Gastroesophageal sphincter (tissue), 4 donors: ENCODE measurements around the gene TBC1D25. TPM values are rescaled to one million over a fixed set of nuclear protein-coding genes. Genes with fewer than 3 reads are reported as not detected.

ENCODE experiments used
- ATAC-seq: fragments of 150-250 bp; one replicate; pipeline ENCODE4 v1.9.1; 2016; ENCODE audit warnings: mild to moderate bottlenecking, moderate library complexity
- H3K27ac ChIP-seq, 4 donors: fragments of 200-600 bp; sonication (generic) in 3 of 4; 1 replicate in 3 of 4; 2 replicates in 1 of 4; pipeline ENCODE4 v1.5.1; 2016 to 2019
- H3K27me3 ChIP-seq: fragments of 200-600 bp; sonication (generic); one replicate; pipeline ENCODE4 v1.5.1; 2019
- H3K36me3 ChIP-seq, 2 donors: fragments of 200-600 bp; sonication (generic); one replicate each; pipeline ENCODE4 v1.5.1; 2019; ENCODE audit warnings: control low read depth in 1 of 2
- H3K4me1 ChIP-seq, 3 donors: fragments of 200-600 bp; sonication (generic); 1 replicate in 2 of 3; 2 replicates in 1 of 3; pipeline ENCODE4 v1.5.1; 2016 to 2019; ENCODE audit warnings: control low read depth in 2 of 3
- H3K4me3 ChIP-seq, 2 donors: fragments of 200-600 bp; sonication (generic); one replicate each; pipeline ENCODE4 v1.5.1; 2019; ENCODE audit warnings: mild to moderate bottlenecking in 1 of 2, moderate library complexity in 1 of 2
- H3K9me3 ChIP-seq, 3 donors: fragments of 200-600 bp; sonication (generic); one replicate each; pipeline ENCODE4 v1.5.1; 2017 to 2019; ENCODE audit warnings: control low read depth in 2 of 3
- EP300 ChIP-seq: sonication (generic); formaldehyde crosslinking; IDR thresholded peaks from one replicate; pipeline ENCODE4 v1.6.1; 2017; ENCODE audit warnings: antibody characterized with exemption, mild to moderate bottlenecking
- POLR2A ChIP-seq, 2 donors: fragments of 450-650 bp; IDR thresholded peaks; one replicate each; pipeline ENCODE4 v1.6.1; 2017; ENCODE audit warnings: antibody characterized with exemption in 2 of 2, mild to moderate bottlenecking in 2 of 2, moderate library complexity in 1 of 2
- POLR2AphosphoS5 ChIP-seq: sonication (generic); formaldehyde crosslinking; IDR thresholded peaks from one replicate; pipeline ENCODE4 v1.6.1; 2017; ENCODE audit warnings: antibody characterized with exemption
- WGBS, 2 donors: methylation state at CpG; one replicate each; pipeline ENCODE4 v1.1.5; 2018; ENCODE audit warnings: low coverage in 1 of 2; 5-methylcytosine and 5-hydroxymethylcytosine counted together
- total RNA-seq, 4 donors: library from RNA; depleted of rRNA; stranded (reverse); fragments of >200 nt; gene quantifications; one replicate each; pipeline ENCODE4 v1.1.0, GENCODE V29; 2016
- TF ChIP-seq, protein P1 (sequence below), 4 experiments: fragments of 200-600 bp in 2 of 4; fragments of 450-650 bp in 2 of 4; sonication (generic) in 1 of 4; IDR thresholded peaks; one replicate each; pipeline ENCODE4 v1.5.1; 2017 to 2019; ENCODE audit warnings: antibody characterized with exemption in 4 of 4, mild to moderate bottlenecking in 2 of 4, moderate library complexity in 2 of 4

Gene TBC1D25, protein sequence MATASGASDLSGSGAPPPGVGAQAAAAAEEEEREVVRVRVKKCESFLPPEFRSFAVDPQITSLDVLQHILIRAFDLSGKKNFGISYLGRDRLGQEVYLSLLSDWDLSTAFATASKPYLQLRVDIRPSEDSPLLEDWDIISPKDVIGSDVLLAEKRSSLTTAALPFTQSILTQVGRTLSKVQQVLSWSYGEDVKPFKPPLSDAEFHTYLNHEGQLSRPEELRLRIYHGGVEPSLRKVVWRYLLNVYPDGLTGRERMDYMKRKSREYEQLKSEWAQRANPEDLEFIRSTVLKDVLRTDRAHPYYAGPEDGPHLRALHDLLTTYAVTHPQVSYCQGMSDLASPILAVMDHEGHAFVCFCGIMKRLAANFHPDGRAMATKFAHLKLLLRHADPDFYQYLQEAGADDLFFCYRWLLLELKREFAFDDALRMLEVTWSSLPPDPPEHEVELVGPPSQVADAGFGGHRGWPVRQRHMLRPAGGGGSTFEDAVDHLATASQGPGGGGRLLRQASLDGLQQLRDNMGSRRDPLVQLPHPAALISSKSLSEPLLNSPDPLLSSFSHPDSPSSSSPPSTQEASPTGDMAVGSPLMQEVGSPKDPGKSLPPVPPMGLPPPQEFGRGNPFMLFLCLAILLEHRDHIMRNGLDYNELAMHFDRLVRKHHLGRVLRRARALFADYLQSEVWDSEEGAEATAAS
- 10 to 100 TPM in 3 of 4 donors, 1 to 10 TPM in 1; 8.4 to 16.9 (median 12.7) TPM for total RNA-seq

DNA sequence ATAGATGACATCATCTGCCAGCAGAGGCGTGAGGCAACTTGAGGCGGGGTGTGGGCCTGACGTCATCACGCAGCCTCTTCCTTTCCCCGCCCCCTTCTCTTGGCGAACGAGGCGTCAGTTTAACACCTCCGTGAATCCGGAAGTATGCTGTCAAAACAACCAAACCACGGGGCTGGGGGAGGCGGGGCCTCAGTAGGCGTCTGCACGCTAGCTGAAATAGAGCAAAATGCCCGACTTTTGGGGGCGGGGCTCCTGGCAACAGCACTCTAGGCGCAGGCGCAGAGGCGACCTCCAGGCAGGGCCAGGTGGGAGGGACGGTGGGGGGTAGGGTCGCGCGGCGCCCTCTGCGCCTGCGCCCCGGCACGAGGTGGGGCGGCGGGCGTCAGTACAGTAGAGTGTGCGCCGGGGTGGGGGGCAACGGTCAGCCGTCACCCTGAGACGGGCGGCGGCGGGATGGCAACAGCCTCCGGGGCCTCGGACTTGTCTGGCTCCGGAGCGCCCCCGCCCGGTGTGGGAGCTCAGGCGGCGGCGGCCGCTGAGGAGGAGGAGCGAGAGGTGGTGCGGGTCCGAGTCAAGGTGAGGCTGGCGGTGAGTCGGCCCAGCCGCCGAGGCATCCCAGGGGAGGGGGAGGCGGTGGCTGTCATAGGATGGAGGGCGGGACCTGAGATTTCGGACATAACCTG lies at the start of gene TBC1D25:
Gene TBC1D25 (plus strand): TSS at position 370 of the 683 bp plus-strand sequence. CDS start 84 bp downstream, at position 454.
- Histone ChIP-seq H3K36me3 (peaks cover 0 to 15% of the 10 kb centered on the region in 2 donors), H3K27ac (peak within 1 kb of the TSS; percentile 73 to 94 (median 88)), H3K9me3 (no peaks in the 10 kb centered on the region), H3K27me3 (no peaks in the 10 kb centered on the region), H3K4me1 (peaks cover 0 to 16% (median 0%) of the 10 kb centered on the region in 3 donors), H3K4me3 (peak within 1 kb of the TSS; percentile 49 to 74)
- 50% methylated on average over 12 of the region's 59 CpGs; no CpG with 5 or more reads in 1 of the 2 donors for WGBS, 2 donors
- TF ChIP-seq, protein P1, sequence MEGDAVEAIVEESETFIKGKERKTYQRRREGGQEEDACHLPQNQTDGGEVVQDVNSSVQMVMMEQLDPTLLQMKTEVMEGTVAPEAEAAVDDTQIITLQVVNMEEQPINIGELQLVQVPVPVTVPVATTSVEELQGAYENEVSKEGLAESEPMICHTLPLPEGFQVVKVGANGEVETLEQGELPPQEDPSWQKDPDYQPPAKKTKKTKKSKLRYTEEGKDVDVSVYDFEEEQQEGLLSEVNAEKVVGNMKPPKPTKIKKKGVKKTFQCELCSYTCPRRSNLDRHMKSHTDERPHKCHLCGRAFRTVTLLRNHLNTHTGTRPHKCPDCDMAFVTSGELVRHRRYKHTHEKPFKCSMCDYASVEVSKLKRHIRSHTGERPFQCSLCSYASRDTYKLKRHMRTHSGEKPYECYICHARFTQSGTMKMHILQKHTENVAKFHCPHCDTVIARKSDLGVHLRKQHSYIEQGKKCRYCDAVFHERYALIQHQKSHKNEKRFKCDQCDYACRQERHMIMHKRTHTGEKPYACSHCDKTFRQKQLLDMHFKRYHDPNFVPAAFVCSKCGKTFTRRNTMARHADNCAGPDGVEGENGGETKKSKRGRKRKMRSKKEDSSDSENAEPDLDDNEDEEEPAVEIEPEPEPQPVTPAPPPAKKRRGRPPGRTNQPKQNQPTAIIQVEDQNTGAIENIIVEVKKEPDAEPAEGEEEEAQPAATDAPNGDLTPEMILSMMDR (IDR thresholded peaks at IDR 0.05), result peak in 3 of 4 experiments; percentile 32 to 67 (median 50)
- TF ChIP-seq POLR2AphosphoS5, result peak; percentile 25
- TF ChIP-seq POLR2A (IDR thresholded peaks at IDR 0.05), result peak; percentile 26 to 33
- no peak for TF ChIP-seq EP300
- peak; percentile 96 for ATAC-seq

DNA sequence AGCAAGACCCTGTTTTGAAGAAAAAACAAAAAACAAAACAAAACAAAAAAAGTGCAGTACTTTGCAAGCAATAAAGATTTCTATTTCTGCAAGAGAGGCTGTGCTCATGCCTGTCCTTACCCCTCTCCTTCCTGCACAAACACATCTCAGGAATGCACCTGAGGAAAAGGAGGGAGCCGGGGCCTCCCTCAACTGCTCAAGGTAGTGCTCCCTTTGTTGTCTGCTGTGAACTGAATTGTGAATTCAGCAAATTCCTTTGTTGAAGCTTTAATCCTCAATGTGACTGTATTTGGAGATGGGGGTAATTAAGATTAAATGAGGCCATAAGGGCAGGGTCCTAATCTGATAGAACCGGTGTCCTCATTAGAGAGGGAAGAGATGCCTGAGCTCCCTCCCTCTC lies 49.6 kb upstream of the TBC1D25 start:
- Histone ChIP-seq H3K9me3 (no peaks in the 10 kb centered on the region), H3K36me3 (peaks cover 0 to 12% of the 10 kb centered on the region in 2 donors), H3K4me3 (no peak overlapping the region), H3K27me3 (no peaks in the 10 kb centered on the region), H3K4me1 (no peaks in the 10 kb centered on the region), H3K27ac (no peak overlapping the region)
- TF ChIP-seq POLR2AphosphoS5 (no peak), POLR2A (IDR thresholded peaks at IDR 0.05) (no peak), EP300 (no peak)
- TF ChIP-seq, protein P1 (IDR thresholded peaks at IDR 0.05), result no peak
- WGBS, 2 donors, result 46 to 83% methylated on average over 1 to 2 of the region's 2 CpGs
- ATAC-seq, result no peak

GRCh38 chrX:48490661-48491060 lies 48.9 kb upstream of the TBC1D25 start:
- no peak for ATAC-seq
- Histone ChIP-seq H3K27me3 (no peaks in the 10 kb centered on the region), H3K27ac (no peak overlapping the region), H3K36me3 (peaks cover 0 to 9% of the 10 kb centered on the region in 2 donors), H3K4me3 (no peak overlapping the region), H3K4me1 (no peaks in the 10 kb centered on the region), H3K9me3 (no peaks in the 10 kb centered on the region)
- TF ChIP-seq EP300, result no peak
- TF ChIP-seq POLR2A (IDR thresholded peaks at IDR 0.05), result no peak
- no peak for TF ChIP-seq POLR2AphosphoS5
- TF ChIP-seq, protein P1 (IDR thresholded peaks at IDR 0.05), result no peak
- WGBS, 2 donors, result no CpG with 5 or more reads among the region's 8 CpGs

GRCh38 chrX:48491809-48492208 lies 47.7 kb upstream of the TBC1D25 start:
- peaks cover 0 to 3% of the 10 kb centered on the region in 2 donors for H3K36me3 ChIP-seq
- H3K27me3 ChIP-seq, result no peaks in the 10 kb centered on the region
- no peak overlapping the region for H3K4me3 ChIP-seq
- TF ChIP-seq EP300, result no peak
- TF ChIP-seq POLR2AphosphoS5, result no peak
- TF ChIP-seq, protein P1 (IDR thresholded peaks at IDR 0.05), result no peak
- TF ChIP-seq POLR2A (IDR thresholded peaks at IDR 0.05), result no peak
- WGBS, 2 donors, result 75% methylated on average over 3 of the region's 9 CpGs; no CpG with 5 or more reads in 1 of the 2 donors
- no peaks in the 10 kb centered on the region for H3K9me3 ChIP-seq
- H3K27ac ChIP-seq, result no peak overlapping the region
- no peaks in the 10 kb centered on the region for H3K4me1 ChIP-seq
- no peak for ATAC-seq
